ENCODE data around the gene PDE4D. TPM values are rescaled to one million over a fixed set of nuclear protein-coding genes. Genes with fewer than 3 reads are reported as not detected.

The PDE4D gene
- total RNA-seq, 2 donors from 2014 or later: 116 to 154 TPM

- peaks cover 29% of the 10 kb centered on the region for H3K4me1 Mint-ChIP-seq (ENCODE audit: low read depth)
- H3K27ac Mint-ChIP-seq: no peak overlapping the region
- H3K9me3 Mint-ChIP-seq: peaks cover 0 to 9% of the 10 kb centered on the region in 2 donors
- H3K27me3 Mint-ChIP-seq (ENCODE audit: low read depth): peaks cover 7% of the 10 kb centered on the region
- DNase-seq (no peak), ATAC-seq (replicated peaks in 1 of 2) (no peak)
- peaks cover 2 to 9% of the 10 kb centered on the region in 2 donors for H3K36me3 Mint-ChIP-seq (ENCODE audit: insufficient read depth in 2 of 2)
- H3K4me3 Mint-ChIP-seq: no peak overlapping the region
Measured at GRCh38 chr5:59091965-59092364, 801.6 kb downstream of the PDE4D start.

DNA sequence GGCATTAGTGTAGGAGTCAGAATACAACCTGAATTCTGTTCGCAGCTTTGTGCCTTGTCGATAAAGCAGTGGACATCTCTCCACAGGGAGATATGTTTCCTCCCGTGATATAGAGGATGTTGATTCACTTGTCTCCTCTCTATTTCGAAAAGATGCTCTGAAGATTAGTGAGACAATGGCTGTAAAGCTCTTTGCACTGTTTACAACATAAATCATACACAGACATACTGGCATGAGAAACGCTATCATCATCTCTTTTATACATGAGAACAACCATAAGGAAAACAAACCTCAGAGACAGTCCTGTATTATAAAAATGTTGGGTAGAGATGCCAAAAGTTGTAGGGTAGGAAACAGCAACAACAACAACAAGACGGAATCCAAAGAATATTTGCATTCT, 803.2 kb downstream of the PDE4D start:
- H3K27me3 Mint-ChIP-seq (ENCODE audit: low read depth): peaks cover 8% of the 10 kb centered on the region
- H3K9me3 Mint-ChIP-seq: peaks cover 0 to 2% of the 10 kb centered on the region in 2 donors
- peaks cover 21% of the 10 kb centered on the region for H3K4me1 Mint-ChIP-seq (ENCODE audit: low read depth)
- no peak for DNase-seq
- no peak overlapping the region for H3K27ac Mint-ChIP-seq
- H3K36me3 Mint-ChIP-seq (ENCODE audit: insufficient read depth in 2 of 2): peaks cover 0 to 2% of the 10 kb centered on the region in 2 donors
- no peak overlapping the region for H3K4me3 Mint-ChIP-seq
- ATAC-seq (replicated peaks in 1 of 2): no peak

- ATAC-seq (replicated peaks in 1 of 2) (no peak), DNase-seq (no peak)
- Mint-ChIP-seq H3K27ac (no peak overlapping the region), H3K9me3 (peaks cover 0 to 2% of the 10 kb centered on the region in 2 donors), H3K27me3 (ENCODE audit: low read depth) (peaks cover 8% of the 10 kb centered on the region), H3K4me3 (no peak overlapping the region), H3K4me1 (ENCODE audit: low read depth) (peaks cover 21% of the 10 kb centered on the region), H3K36me3 (ENCODE audit: insufficient read depth in 2 of 2) (peaks cover 0 to 2% of the 10 kb centered on the region in 2 donors)
Measured at GRCh38 chr5:59089767-59090166, 803.8 kb downstream of the PDE4D start.

- peaks cover 12% of the 10 kb centered on the region for H3K4me1 Mint-ChIP-seq (ENCODE audit: low read depth)
Measured at GRCh38 chr5:59088546-59088945, 805.0 kb downstream of the PDE4D start.

DNA sequence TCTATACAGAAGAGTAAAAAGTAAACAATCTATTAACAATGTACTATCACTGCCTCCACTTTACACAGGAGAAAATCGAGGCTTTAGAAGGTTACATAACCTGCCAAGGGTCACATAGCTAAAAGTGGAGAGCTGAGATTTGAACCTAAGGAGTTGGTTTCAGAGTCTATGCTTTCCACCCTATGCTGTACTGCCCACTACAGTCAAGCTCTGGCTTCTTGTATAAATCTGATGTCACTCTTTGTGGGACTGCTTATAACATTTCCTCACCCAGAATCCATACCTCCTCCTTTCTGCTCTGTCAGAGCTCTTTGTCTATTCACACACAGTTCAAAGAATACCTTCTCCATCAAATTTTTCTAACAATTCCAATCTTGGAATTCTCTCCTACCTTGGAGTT, 807.5 kb downstream of the PDE4D start:
- H3K9me3 Mint-ChIP-seq: no peaks in the 10 kb centered on the region
- no peaks in the 10 kb centered on the region for H3K36me3 Mint-ChIP-seq (ENCODE audit: insufficient read depth in 2 of 2)
- no peak for DNase-seq

More at GRCh38 chr5:59088546-59088945, 805.0 kb downstream of the PDE4D start:
- ATAC-seq (replicated peaks in 1 of 2) (no peak), DNase-seq (no peak)
- H3K27ac Mint-ChIP-seq: no peak overlapping the region
- peaks cover 8% of the 10 kb centered on the region for H3K27me3 Mint-ChIP-seq (ENCODE audit: low read depth)
- H3K36me3 Mint-ChIP-seq (ENCODE audit: insufficient read depth in 2 of 2): peaks cover 0 to under 1% of the 10 kb centered on the region in 2 donors
- H3K4me3 Mint-ChIP-seq: no peak overlapping the region
- H3K9me3 Mint-ChIP-seq: peaks cover 0 to under 1% of the 10 kb centered on the region in 2 donors

GRCh38 chr5:59081693-59082092, 811.8 kb downstream of the PDE4D start:
- Mint-ChIP-seq H3K27me3 (ENCODE audit: low read depth) (peaks cover 13% of the 10 kb centered on the region), H3K9me3 (no peaks in the 10 kb centered on the region), H3K4me1 (ENCODE audit: low read depth) (no peaks in the 10 kb centered on the region), H3K36me3 (ENCODE audit: insufficient read depth in 2 of 2) (no peaks in the 10 kb centered on the region), H3K4me3 (no peak overlapping the region), H3K27ac (no peak overlapping the region)
- ATAC-seq (replicated peaks in 1 of 2) (no peak), DNase-seq (no peak)

More for the DNA sequence above, 807.5 kb downstream of the PDE4D start:
- peaks cover 8% of the 10 kb centered on the region for H3K27me3 Mint-ChIP-seq (ENCODE audit: low read depth)
- H3K27ac Mint-ChIP-seq: no peak overlapping the region
- peak in 1 of 2 donors; percentile 32 for ATAC-seq (replicated peaks in 1 of 2)
- no peaks in the 10 kb centered on the region for H3K4me1 Mint-ChIP-seq (ENCODE audit: low read depth)
- no peak overlapping the region for H3K4me3 Mint-ChIP-seq

- DNase-seq (no peak), ATAC-seq (replicated peaks in 1 of 2) (no peak)
- Mint-ChIP-seq H3K27ac (no peak overlapping the region), H3K4me3 (no peak overlapping the region), H3K36me3 (ENCODE audit: insufficient read depth in 2 of 2) (no peaks in the 10 kb centered on the region), H3K9me3 (no peaks in the 10 kb centered on the region), H3K27me3 (ENCODE audit: low read depth) (peaks cover 8% of the 10 kb centered on the region), H3K4me1 (ENCODE audit: low read depth) (no peaks in the 10 kb centered on the region)
Measured at GRCh38 chr5:59079622-59080620, 813.6 kb downstream of the PDE4D start.

DNA sequence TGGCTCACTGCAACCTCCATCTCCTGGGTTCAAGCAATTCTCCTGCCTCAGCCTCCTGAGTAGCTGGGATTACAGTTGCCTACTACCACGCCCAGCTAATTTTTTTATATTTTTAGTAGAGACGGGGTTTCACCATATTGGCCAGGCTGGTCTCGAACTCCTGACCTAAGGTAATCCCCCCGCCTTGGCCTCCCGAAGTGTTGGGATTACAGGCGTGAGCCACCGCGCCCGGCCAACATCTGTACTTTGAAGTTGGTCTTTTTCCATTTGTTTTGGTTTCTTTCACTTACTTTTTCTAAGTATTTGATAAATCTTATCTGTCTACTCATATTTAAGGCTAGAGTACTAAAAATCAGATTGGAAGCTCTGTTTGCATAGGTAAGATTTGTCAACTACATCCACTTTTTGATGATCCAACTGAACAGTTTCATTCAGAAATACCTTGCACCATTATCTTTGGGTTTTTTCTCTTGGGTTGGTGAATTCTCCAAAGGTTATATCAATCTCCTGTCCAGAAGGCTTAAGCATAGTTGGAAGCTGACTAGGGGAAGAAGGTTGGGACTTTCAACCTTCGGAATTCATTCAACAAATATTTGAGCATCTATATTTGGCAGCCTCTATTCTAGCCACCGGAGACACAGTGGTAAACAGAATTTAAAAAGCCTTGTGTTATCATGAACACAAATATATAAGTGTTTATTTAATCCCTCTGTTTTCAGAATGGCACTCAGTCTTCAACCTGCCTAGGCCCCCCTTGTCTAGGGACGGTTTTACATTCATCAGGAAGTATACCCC, 821.6 kb downstream of the PDE4D start:
- Mint-ChIP-seq H3K27ac (no peak overlapping the region), H3K27me3 (ENCODE audit: low read depth) (peaks cover 4% of the 10 kb centered on the region), H3K4me1 (ENCODE audit: low read depth) (no peaks in the 10 kb centered on the region), H3K36me3 (ENCODE audit: insufficient read depth in 2 of 2) (peaks cover 0 to 3% of the 10 kb centered on the region in 2 donors), H3K4me3 (no peak overlapping the region), H3K9me3 (peaks cover 0 to 3% of the 10 kb centered on the region in 2 donors)
- ATAC-seq (replicated peaks in 1 of 2): no peak
- DNase-seq: no peak

DNA sequence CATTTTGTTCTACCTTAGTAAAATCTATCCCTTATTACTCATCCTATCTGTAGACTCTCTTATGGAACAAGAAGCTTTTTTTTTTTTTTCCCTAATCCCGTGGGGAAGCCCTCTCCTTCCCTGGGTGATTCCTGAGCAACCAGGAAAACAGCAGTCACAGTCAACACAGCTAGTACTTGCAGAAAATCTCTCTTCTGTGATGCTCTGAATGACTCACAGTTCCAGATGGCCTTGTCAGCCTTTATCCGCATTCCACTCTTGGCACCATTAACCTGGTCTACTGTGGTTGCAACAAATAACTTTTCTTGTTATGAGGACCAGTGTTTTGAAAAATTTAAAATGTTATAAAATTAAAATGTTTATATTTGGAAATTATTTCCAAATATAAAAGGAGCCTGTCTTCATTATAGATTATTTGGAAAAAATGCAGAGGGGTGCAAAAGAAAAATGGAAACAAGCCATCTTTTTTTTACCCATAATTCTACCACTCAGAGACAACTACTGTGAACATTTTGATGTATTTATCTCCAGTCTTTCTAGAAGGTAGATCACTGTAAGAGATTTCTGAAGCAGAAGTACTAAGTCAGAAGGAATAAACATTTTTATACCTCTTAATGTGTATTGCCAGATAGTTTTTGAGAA, 824.0 kb downstream of the PDE4D start:
- ATAC-seq (replicated peaks in 1 of 2): no peak
- Mint-ChIP-seq H3K36me3 (ENCODE audit: insufficient read depth in 2 of 2) (peaks cover 0 to 3% of the 10 kb centered on the region in 2 donors), H3K27ac (no peak overlapping the region), H3K4me3 (no peak overlapping the region), H3K4me1 (ENCODE audit: low read depth) (peaks cover 7% of the 10 kb centered on the region), H3K9me3 (peaks cover 2 to 5% of the 10 kb centered on the region in 2 donors), H3K27me3 (ENCODE audit: low read depth) (peaks cover 4% of the 10 kb centered on the region)
- DNase-seq: no peak

DNA sequence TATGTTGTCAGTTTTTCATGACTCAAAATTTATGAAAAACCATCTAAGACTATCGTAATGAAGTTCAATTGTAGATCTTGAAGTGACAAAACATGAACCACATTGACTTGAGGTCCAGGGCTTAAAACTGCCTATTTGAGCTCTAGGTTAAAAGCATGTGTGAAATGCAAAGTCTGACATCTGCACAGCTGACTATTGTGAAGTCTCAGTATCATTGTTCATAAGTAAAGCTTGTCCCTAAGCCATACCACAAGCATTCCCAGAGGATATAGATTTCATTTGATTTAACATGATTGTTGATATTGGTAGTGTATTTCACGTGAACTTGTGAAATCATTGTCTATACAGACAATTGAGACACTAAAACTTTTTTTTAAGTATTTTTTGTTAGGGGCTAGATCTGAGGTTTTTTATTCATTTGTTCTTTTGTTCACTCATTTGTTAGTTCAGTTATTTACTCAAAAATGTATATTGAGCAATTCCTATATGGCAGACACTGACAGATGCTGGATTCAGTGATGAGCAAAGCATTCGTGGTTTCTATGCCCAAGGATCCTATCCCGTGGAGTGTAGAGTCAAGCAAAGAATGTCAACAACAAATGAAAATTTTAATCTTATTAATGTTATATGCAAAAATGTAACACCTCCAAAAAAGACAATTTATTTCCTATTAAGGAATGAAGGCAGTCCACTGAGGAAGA, 825.4 kb downstream of the PDE4D start:
- Mint-ChIP-seq H3K4me1 (ENCODE audit: low read depth) (peaks cover 7% of the 10 kb centered on the region), H3K9me3 (peaks cover 2 to 4% of the 10 kb centered on the region in 2 donors), H3K4me3 (no peak overlapping the region), H3K36me3 (ENCODE audit: insufficient read depth in 2 of 2) (peaks cover 0 to 3% of the 10 kb centered on the region in 2 donors), H3K27ac (no peak overlapping the region), H3K27me3 (ENCODE audit: low read depth) (peaks cover 2% of the 10 kb centered on the region)
- DNase-seq (no peak), ATAC-seq (replicated peaks in 1 of 2) (no peak)

GRCh38 chr5:59066367-59067163, 827.0 kb downstream of the PDE4D start:
- Mint-ChIP-seq H3K36me3 (ENCODE audit: insufficient read depth in 2 of 2) (no peaks in the 10 kb centered on the region), H3K4me1 (ENCODE audit: low read depth) (peaks cover 7% of the 10 kb centered on the region), H3K27ac (no peak overlapping the region), H3K4me3 (no peak overlapping the region), H3K9me3 (peaks cover 2% of the 10 kb centered on the region in 2 donors), H3K27me3 (ENCODE audit: low read depth) (no peaks in the 10 kb centered on the region)
- DNase-seq (no peak), ATAC-seq (replicated peaks in 1 of 2) (peak in 1 of 2 donors; percentile 41)

All from activated T-cell treated with anti-CD3 and anti-CD28 coated beads, Interleukin-2, amount 50 U/mL, for 72 hours (primary cell).